NCI-H1436 treated with DMSO at 0.1 percent for 48 hours (cell line): Measurements from ENCODE around the gene TM4SF4.
"Not testable (repeated sequence)": the region's sequence is repeated elsewhere in the genome, so short reads cannot be mapped to it uniquely, and the experiment has no call there.

Experiments used
- DNase-seq: peaks from one replicate; lab custom pipeline; 2025; lab: John Stamatoyannopoulos, UW

TM4SF4 gene, protein sequence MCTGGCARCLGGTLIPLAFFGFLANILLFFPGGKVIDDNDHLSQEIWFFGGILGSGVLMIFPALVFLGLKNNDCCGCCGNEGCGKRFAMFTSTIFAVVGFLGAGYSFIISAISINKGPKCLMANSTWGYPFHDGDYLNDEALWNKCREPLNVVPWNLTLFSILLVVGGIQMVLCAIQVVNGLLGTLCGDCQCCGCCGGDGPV

GRCh38 chr3:149474250-149474817 lies at the start of gene TM4SF4:
TM4SF4 (plus strand) TSS chr3:149474697; CDS start chr3:149474878, 181 bp downstream.
- no peak for DNase-seq

DNA sequence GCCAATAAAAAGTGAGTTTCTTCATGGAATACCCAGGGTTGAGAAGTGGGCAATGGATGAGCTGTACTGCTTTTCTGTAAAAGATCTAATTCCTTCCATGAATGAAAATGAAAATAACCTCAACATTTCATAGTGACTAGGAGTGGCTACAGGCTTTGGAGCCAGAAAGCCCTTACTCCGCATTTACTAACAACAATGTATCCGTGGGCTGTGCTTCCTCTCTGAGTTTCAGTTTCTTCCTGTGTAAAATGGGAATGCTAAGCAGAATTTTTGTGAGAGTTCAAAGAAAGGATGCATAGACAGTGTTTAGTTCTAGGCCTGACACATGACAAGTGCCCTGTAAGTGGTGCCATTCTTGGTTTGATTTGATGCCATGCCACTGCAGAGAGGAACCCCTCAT lies 49.6 kb upstream of the TM4SF4 start:
- no peak for DNase-seq

- no peak for DNase-seq
These were observed 48.2 kb upstream of the TM4SF4 start for GRCh38 chr3:149426325-149426724.

DNA sequence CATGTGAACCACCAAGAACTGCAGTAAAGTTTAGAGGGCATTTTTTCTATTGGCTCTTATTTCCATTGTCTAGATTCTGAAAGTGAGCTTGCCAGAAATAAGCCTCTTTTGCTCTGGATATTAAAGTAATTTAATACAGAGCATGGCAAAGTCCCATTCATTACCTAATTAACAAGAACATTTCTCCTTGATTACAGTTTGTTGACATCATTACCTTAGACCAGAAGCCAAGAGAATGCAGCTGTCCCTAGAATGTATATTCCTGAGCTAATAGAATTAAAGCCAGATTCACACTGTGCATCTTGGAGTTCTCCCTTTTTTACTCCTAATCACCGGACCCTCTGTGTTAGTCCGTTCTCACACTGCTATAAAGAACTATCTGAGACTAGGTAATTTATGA lies 46.4 kb upstream of the TM4SF4 start:
- no peak for DNase-seq

GRCh38 chr3:149430216-149430615 lies 44.3 kb upstream of the TM4SF4 start:
- DNase-seq = no peak

DNA sequence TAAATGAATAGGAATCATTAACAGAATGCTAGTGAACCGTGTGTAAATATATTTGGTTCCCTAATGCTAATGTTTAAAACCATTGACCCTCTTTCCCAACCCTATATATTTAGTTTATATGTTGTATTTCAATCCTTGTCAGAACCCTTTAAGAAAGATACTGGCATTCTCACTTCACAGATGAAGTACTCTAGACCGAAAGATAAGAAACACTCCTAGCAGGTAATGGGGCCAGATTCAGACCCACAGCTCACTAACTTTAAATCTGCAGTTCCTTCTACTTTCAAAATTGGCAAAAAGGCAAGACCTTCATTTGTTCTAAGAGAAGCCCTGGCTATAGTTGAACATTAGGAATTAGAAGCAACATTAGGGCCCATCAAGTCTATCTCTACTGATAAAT lies 42.3 kb upstream of the TM4SF4 start:
- DNase-seq = no peak

GRCh38 chr3:149435996-149436885 lies 38.3 kb upstream of the TM4SF4 start:
- no peak for DNase-seq

- DNase-seq = no peak
These were observed 37.2 kb upstream of the TM4SF4 start for GRCh38 chr3:149437286-149437685.

- DNase-seq = no peak
These were observed 36.8 kb upstream of the TM4SF4 start for GRCh38 chr3:149437710-149438109.

- no peak for DNase-seq
These were observed 35.5 kb upstream of the TM4SF4 start for GRCh38 chr3:149438981-149439380.

DNA sequence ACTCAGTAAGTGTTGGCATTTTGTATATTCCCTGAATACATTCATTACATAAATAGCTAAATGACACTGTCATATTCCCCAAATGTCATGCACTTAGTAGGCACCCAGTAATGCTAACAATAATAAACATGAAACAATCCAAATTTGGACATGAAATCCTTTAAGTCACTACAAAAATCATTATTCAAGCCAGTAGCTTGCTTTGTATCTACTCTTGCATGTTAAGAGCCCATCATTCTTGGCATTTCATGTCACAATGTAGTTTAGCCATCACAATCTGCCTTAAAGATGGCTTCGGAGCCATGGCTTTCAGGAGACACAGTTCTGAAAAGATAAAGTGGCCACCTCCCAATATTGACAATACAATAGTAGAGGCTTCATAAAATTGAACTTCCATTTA lies 32.9 kb upstream of the TM4SF4 start:
- no peak for DNase-seq

DNA sequence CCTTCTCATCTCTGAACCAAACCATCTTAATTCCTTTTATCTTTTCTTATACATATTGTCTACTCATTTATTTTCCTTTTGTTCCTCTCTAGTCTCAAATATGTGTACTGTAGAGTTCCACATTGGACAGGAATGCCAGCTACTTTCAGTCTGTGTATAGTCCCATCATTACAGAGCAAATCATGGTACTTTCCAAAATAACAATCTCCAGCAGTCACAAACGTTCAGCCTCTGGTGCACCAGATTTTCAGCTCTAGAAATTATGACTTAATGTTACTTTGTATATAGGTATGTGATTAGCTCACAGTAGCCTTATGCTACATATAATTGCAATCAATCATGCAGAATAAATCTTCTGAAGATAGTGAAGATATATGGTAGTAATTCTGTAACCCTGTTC lies 32.5 kb upstream of the TM4SF4 start:
- no peak for DNase-seq

GRCh38 chr3:149442851-149443544 lies 31.5 kb upstream of the TM4SF4 start:
- DNase-seq = peak; percentile 16

DNA sequence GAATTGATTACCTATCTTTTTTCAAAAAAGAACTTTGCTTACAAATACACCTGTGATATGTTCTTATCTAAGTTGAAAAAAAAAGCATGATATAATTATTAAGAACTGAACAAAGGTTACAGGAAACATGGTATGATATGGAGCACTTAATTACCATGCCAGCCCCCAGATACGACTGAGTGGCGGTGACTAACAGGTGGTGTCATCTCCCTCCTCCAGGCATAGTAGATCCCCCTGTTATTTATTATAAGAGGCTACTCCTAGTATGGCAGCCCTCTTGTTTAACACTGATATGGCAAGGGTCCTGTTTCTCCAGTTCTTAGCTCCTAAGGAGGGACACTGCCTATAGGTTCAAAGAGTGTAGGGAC lies 31.0 kb upstream of the TM4SF4 start:
- no peak for DNase-seq

GRCh38 chr3:149444867-149445266 lies 29.6 kb upstream of the TM4SF4 start:
- not testable (repeated sequence) for DNase-seq

GRCh38 chr3:149448331-149448831 lies 26.1 kb upstream of the TM4SF4 start:
- DNase-seq = no peak

- DNase-seq = no peak
These were observed 25.3 kb upstream of the TM4SF4 start for GRCh38 chr3:149449182-149449581.

GRCh38 chr3:149449799-149450198 lies 24.7 kb upstream of the TM4SF4 start:
- no peak for DNase-seq

DNA sequence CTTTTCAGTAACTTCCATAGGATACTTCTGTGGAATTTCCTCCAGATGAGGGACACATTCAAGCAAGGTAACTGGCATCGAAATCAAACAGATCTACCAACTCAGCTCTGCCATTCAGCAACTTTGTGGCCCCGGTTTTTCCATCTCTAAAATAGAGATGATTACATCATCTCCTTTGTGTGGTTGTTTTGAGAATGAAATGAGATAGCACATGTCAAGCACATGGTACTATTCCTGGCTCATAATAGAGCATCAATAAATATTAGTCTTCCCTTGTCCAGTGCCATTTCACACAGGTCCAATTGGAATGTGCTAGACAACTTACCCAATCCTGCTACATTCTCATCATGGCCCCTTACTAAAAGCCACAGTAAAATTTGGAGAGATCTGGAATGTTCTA lies 24.2 kb upstream of the TM4SF4 start:
- no peak for DNase-seq

GRCh38 chr3:149452036-149452435 lies 22.5 kb upstream of the TM4SF4 start:
- no peak for DNase-seq

- DNase-seq = no peak
These were observed 21.2 kb upstream of the TM4SF4 start for GRCh38 chr3:149453140-149453805.

GRCh38 chr3:149454746-149455145 lies 19.8 kb upstream of the TM4SF4 start:
- DNase-seq = no peak
